GM23248 (cell line): ENCODE measurements around the gene GLB1L3. TPM values are rescaled to one million over a fixed set of nuclear protein-coding genes. Genes with fewer than 3 reads are reported as not detected.

Experiments used
- DNase-seq: peaks from one replicate; pipeline ENCODE4 v3.0.0-alpha.2; 2015
- H2AFZ ChIP-seq: fragments of 200-600 bp; sonication (generic); 2 replicates; pipeline ENCODE4 v1.6.1; 2016; ENCODE audit warnings: antibody characterized with exemption
- H3F3A ChIP-seq: fragments of 200-600 bp; sonication (generic); 2 replicates; pipeline ENCODE4 v1.6.1; 2016; ENCODE audit warnings: mild to moderate bottlenecking, antibody characterized with exemption, mixed run types; ENCODE audit not compliant: insufficient read depth
- H3K27ac ChIP-seq: fragments of 200-600 bp; sonication (generic); 2 replicates; pipeline ENCODE4 v1.5.1; 2016; ENCODE audit warnings: mild to moderate bottlenecking
- H3K27me3 ChIP-seq: fragments of 200-600 bp; sonication (generic); replicated peaks from 2 replicates; pipeline ENCODE4 v1.6.1; 2016; ENCODE audit warnings: mild to moderate bottlenecking; ENCODE audit not compliant: insufficient read depth
- H3K36me3 ChIP-seq: fragments of 200-600 bp; sonication (generic); 2 replicates; pipeline ENCODE4 v1.6.1; 2016; ENCODE audit warnings: low read depth, mild to moderate bottlenecking
- H3K4me1 ChIP-seq: fragments of 200-600 bp; sonication (generic); 2 replicates; pipeline ENCODE4 v1.6.1; 2016; ENCODE audit warnings: mild to moderate bottlenecking; ENCODE audit not compliant: insufficient read depth
- H3K4me2 ChIP-seq: fragments of 200-600 bp; sonication (generic); one replicate; pipeline ENCODE4 v1.6.1; 2016; ENCODE audit warnings: mild to moderate bottlenecking; ENCODE audit not compliant: unreplicated experiment
- H3K4me3 ChIP-seq: fragments of 200-600 bp; sonication (generic); 2 replicates; pipeline ENCODE4 v1.5.1; 2016; ENCODE audit warnings: mild to moderate bottlenecking
- H3K79me2 ChIP-seq: fragments of 200-600 bp; sonication (generic); 2 replicates; pipeline ENCODE4 v1.6.1; 2016; ENCODE audit warnings: mild to moderate bottlenecking; ENCODE audit not compliant: insufficient read depth
- H3K9ac ChIP-seq: fragments of 200-600 bp; sonication (generic); 2 replicates; pipeline ENCODE4 v1.6.1; 2016; ENCODE audit warnings: mild to moderate bottlenecking
- H3K9me2 ChIP-seq: fragments of 200-600 bp; sonication (generic); 2 replicates; pipeline ENCODE4 v1.6.1; 2016; ENCODE audit warnings: mixed run types, mild to moderate bottlenecking, moderate library complexity; ENCODE audit not compliant: insufficient read depth
- H3K9me3 ChIP-seq: fragments of 200-600 bp; sonication (generic); one replicate; pipeline ENCODE4 v1.6.1; 2017; ENCODE audit warnings: low read depth
- H4K20me1 ChIP-seq: fragments of 200-600 bp; sonication (generic); 2 replicates; pipeline ENCODE4 v1.6.0; 2016; ENCODE audit not compliant: insufficient read depth
- EZH2 ChIP-seq: fragments of 200-600 bp; sonication (generic); IDR thresholded peaks from 2 replicates; pipeline ENCODE4 v1.6.1; 2018; ENCODE audit warnings: antibody characterized with exemption, mild to moderate bottlenecking; ENCODE audit not compliant: insufficient read depth, poor library complexity, severe bottlenecking
- EZH2phosphoT487 ChIP-seq: fragments of 200-600 bp; sonication (generic); IDR thresholded peaks from 2 replicates; pipeline ENCODE4 v1.6.1; 2018; ENCODE audit warnings: antibody characterized with exemption, moderate library complexity, mild to moderate bottlenecking, low read depth; ENCODE audit not compliant: insufficient read depth
- WGBS, 2 experiments: methylation state at CpG; one replicate each; pipeline ENCODE4 v1.1.6; 2015 to 2017; ENCODE audit warnings: low lambda C conversion rate in 2 of 2, low coverage in 1 of 2; ENCODE audit errors: missing lambda C conversion rate in 2 of 2; 5-methylcytosine and 5-hydroxymethylcytosine counted together
- in situ Hi-C: fragments of 300-500 bp; cut with MboI; formaldehyde crosslinking; loops from 2 replicates; pipeline ENCODE4 v1.15.0; 2020
- polyA plus RNA-seq: library from polyadenylated mRNA; unstranded; fragments of >200 nt; fragmentation: Nextera tagmentation; extraction: Ambion mirVana; gene quantifications from 2 replicates; pipeline ENCODE4 v1.2.1, GENCODE V29; 2016
- total RNA-seq: library from RNA; depleted of rRNA; stranded (reverse); fragments of >200 nt; shearing (Covaris generic); gene quantifications from 2 replicates; pipeline ENCODE4 v1.2.3, GENCODE V29; 2014

The GLB1L3 gene
- total and polyA plus RNA-seq, 2 experiments from 2014 or later, result not detected

- H3K4me2 ChIP-seq, result no peak overlapping the region
- H3K9ac ChIP-seq, result no peak overlapping the region
- no peaks in the 10 kb centered on the region for H3K9me2 ChIP-seq
- no peaks in the 10 kb centered on the region for H3K79me2 ChIP-seq
- no peaks in the 10 kb centered on the region for H3K4me1 ChIP-seq
- H3K27me3 ChIP-seq, result peaks cover 13% of the 10 kb centered on the region; the same call in 1 of the 2 replicates
- TF ChIP-seq EZH2, result no peak
- no peak for TF ChIP-seq EZH2phosphoT487
- H3K9me3 ChIP-seq, result no peaks in the 10 kb centered on the region
- 73 to 77% methylated on average over 4 of the region's 4 CpGs for WGBS, 2 experiments
- no peak overlapping the region for H3K27ac ChIP-seq
- H3F3A ChIP-seq, result no peaks in the 10 kb centered on the region
- no peak overlapping the region for H2AFZ ChIP-seq
- in situ Hi-C loops, result no loop called here
- H3K4me3 ChIP-seq, result no peak overlapping the region
- no peaks in the 10 kb centered on the region for H4K20me1 ChIP-seq
- no peak for DNase-seq
- no peaks in the 10 kb centered on the region for H3K36me3 ChIP-seq
These were observed 13.0 kb downstream of the GLB1L3 start for GRCh38 chr11:134289167-134289566.

GRCh38 chr11:134289789-134290188, 13.6 kb downstream of the GLB1L3 start:
- Histone ChIP-seq H3K27me3 (peaks cover 19% of the 10 kb centered on the region; the same call in 1 of the 2 replicates), H3F3A (no peaks in the 10 kb centered on the region), H3K36me3 (no peaks in the 10 kb centered on the region), H3K9me2 (no peaks in the 10 kb centered on the region), H4K20me1 (no peaks in the 10 kb centered on the region), H3K4me2 (no peak overlapping the region), H3K79me2 (no peaks in the 10 kb centered on the region), H3K9me3 (no peaks in the 10 kb centered on the region), H3K4me1 (no peaks in the 10 kb centered on the region), H2AFZ (no peak overlapping the region), H3K9ac (no peak overlapping the region), H3K4me3 (no peak overlapping the region), H3K27ac (no peak overlapping the region)
- TF ChIP-seq EZH2 (no peak), EZH2phosphoT487 (no peak)
- in situ Hi-C loops, result no loop called here
- WGBS, 2 experiments, result 6 to 10% methylated on average over 10 to 12 of the region's 12 CpGs
- no peak for DNase-seq

GRCh38 chr11:134290646-134291045, 14.5 kb downstream of the GLB1L3 start:
- H3K27me3 ChIP-seq, result peaks cover 21% of the 10 kb centered on the region; the same call in 1 of the 2 replicates
- no peaks in the 10 kb centered on the region for H4K20me1 ChIP-seq
- in situ Hi-C loops, result no loop called here
- no peak for TF ChIP-seq EZH2phosphoT487
- no peak for TF ChIP-seq EZH2
- 39 to 45% methylated on average over 7 of the region's 7 CpGs for WGBS, 2 experiments
- DNase-seq, result no peak
- H3F3A ChIP-seq, result no peaks in the 10 kb centered on the region
- no peaks in the 10 kb centered on the region for H3K9me2 ChIP-seq
- no peak overlapping the region for H2AFZ ChIP-seq
- no peak overlapping the region for H3K4me2 ChIP-seq
- no peak overlapping the region for H3K4me3 ChIP-seq
- H3K4me1 ChIP-seq, result no peaks in the 10 kb centered on the region
- H3K27ac ChIP-seq, result no peak overlapping the region
- no peak overlapping the region for H3K9ac ChIP-seq
- H3K79me2 ChIP-seq, result no peaks in the 10 kb centered on the region
- H3K9me3 ChIP-seq, result no peaks in the 10 kb centered on the region
- no peaks in the 10 kb centered on the region for H3K36me3 ChIP-seq

GRCh38 chr11:134291196-134291595, 15.0 kb downstream of the GLB1L3 start:
- H3F3A ChIP-seq, result no peaks in the 10 kb centered on the region
- H3K27ac ChIP-seq, result no peak overlapping the region
- peaks cover 21% of the 10 kb centered on the region; the same call in 1 of the 2 replicates for H3K27me3 ChIP-seq
- no peaks in the 10 kb centered on the region for H3K9me3 ChIP-seq
- H3K36me3 ChIP-seq, result no peaks in the 10 kb centered on the region
- 36 to 44% methylated on average over 6 of the region's 6 CpGs for WGBS, 2 experiments
- H3K4me2 ChIP-seq, result no peak overlapping the region
- DNase-seq, result no peak
- in situ Hi-C loops, result no loop called here
- no peaks in the 10 kb centered on the region for H3K4me1 ChIP-seq
- no peak overlapping the region for H3K9ac ChIP-seq
- H2AFZ ChIP-seq, result no peak overlapping the region
- no peaks in the 10 kb centered on the region for H3K9me2 ChIP-seq
- no peak overlapping the region for H3K4me3 ChIP-seq
- TF ChIP-seq EZH2phosphoT487 (no peak), EZH2 (no peak)
- no peaks in the 10 kb centered on the region for H4K20me1 ChIP-seq
- no peaks in the 10 kb centered on the region for H3K79me2 ChIP-seq

GRCh38 chr11:134292661-134293060, 16.5 kb downstream of the GLB1L3 start:
- Histone ChIP-seq H3K36me3 (no peaks in the 10 kb centered on the region), H3K9me3 (no peaks in the 10 kb centered on the region), H3K9ac (no peak overlapping the region), H4K20me1 (no peaks in the 10 kb centered on the region), H3K27ac (no peak overlapping the region), H2AFZ (no peak overlapping the region), H3K9me2 (no peaks in the 10 kb centered on the region), H3K4me1 (no peaks in the 10 kb centered on the region), H3K79me2 (no peaks in the 10 kb centered on the region), H3K27me3 (peaks cover 21% of the 10 kb centered on the region; the same call in 1 of the 2 replicates), H3K4me3 (no peak overlapping the region), H3F3A (no peaks in the 10 kb centered on the region), H3K4me2 (no peak overlapping the region)
- in situ Hi-C loops, result no loop called here
- WGBS, 2 experiments, result 46 to 56% methylated on average over 15 of the region's 15 CpGs
- no peak for TF ChIP-seq EZH2phosphoT487
- no peak for TF ChIP-seq EZH2
- DNase-seq, result no peak
